Heart left ventricle (tissue), 13 donors: ENCODE results near the gene UBN1.

Source experiments
- CTCF ChIP-seq, 12 donors: fragments of 200-600 bp; sonication (generic) in 4 of 12; IDR thresholded peaks; one replicate each; pipeline versions ENCODE4 v1.5.0 to v1.8.0; 2018 to 2022; ENCODE audit warnings: antibody characterized with exemption in 12 of 12, mild to moderate bottlenecking in 5 of 12
- POLR2A ChIP-seq, 2 donors: fragments of 450-650 bp; IDR thresholded peaks; one replicate each; pipeline ENCODE4 v1.6.1; 2017; ENCODE audit warnings: antibody characterized with exemption in 2 of 2, mild to moderate bottlenecking in 2 of 2, moderate library complexity in 2 of 2
- donor health status: ischemic (EF 13 %, LVEDD 7.1; RV severe dilation, severe dysfunction).
- donor health status: DM: no; HTN: yes; CAD: no.
- donor health status: DM: no; HTN: no; CAD: no.
- donor health status: ischemic (EF 25% LVEDD 6.9; RV normal size, moderate dysfunction).
- donor health status: ischemic (EF 25% LVEDD 5.7; RV mildly dilated, moderate dysfunction).
- donor health status: ischemic (EF 35%, LVEDD 5.7; RV mildly dilated, moderate dysfunction).
- donor health status: nonischemic (EF 11% LVEDD 7.7; RV severe dilation, severe dysfunction).
- donor health status: DM: yes; HTN: yes; CAD: no.
- donor health status: PGD.
- donor health status: ischemic (EF 29% LVEDD 5.4; RV normal size, mild dysfunction).
- donor health status: nonischemic (EF 23%, LVEDD 6.1; RV moderate dilation, normal function).

- TF ChIP-seq POLR2A (IDR thresholded peaks at IDR 0.05) (no peak), CTCF (IDR thresholded peaks at IDR 0.05) (no peak)
These were observed 44.6 kb downstream of the UBN1 start for GRCh38 chr16:4891886-4892216.
